Lung (tissue), 12 donors: ENCODE results near the gene SUPT3H. TPM values are rescaled to one million over a fixed set of nuclear protein-coding genes. Genes with fewer than 3 reads are reported as not detected.

Source experiments
- ATAC-seq: fragments of 200-7000 bp; cut with Tn5 transposase; one replicate; pipeline ENCODE4 v1.9.1; 2020; ENCODE audit warnings: moderate number of reproducible peaks; ENCODE audit not compliant: insufficient read depth, low FRiP score
- DNase-seq, 3 donors: peaks; one replicate each; pipeline ENCODE4 v3.0.0-alpha.2; 2013 to 2017
- H3K27ac ChIP-seq, 2 donors: one replicate each; pipeline ENCODE4 v1.5.1; 2013; ENCODE audit warnings: mild to moderate bottlenecking in 2 of 2, moderate library complexity in 2 of 2, control low read depth in 1 of 2, inconsistent platforms in 1 of 2, low read depth in 1 of 2, low read length in 1 of 2
- H3K27me3 ChIP-seq, 3 donors: one replicate each; pipeline ENCODE4 v1.5.1; 2013; ENCODE audit warnings: low read length in 2 of 3; ENCODE audit not compliant: control insufficient read depth in 3 of 3, insufficient read depth in 3 of 3
- H3K36me3 ChIP-seq, 4 donors: one replicate each; pipeline ENCODE4 v1.5.1; 2013; ENCODE audit warnings: low read length in 4 of 4, mild to moderate bottlenecking in 1 of 4, moderate library complexity in 1 of 4; ENCODE audit not compliant: control insufficient read depth in 4 of 4, insufficient read depth in 4 of 4
- H3K4me1 ChIP-seq, 5 donors: one replicate each; pipeline ENCODE4 v1.5.1; 2013; ENCODE audit warnings: low read length in 5 of 5, mild to moderate bottlenecking in 2 of 5, moderate library complexity in 1 of 5; ENCODE audit not compliant: control insufficient read depth in 5 of 5, insufficient read depth in 5 of 5
- H3K4me3 ChIP-seq: one replicate; pipeline ENCODE4 v1.5.1; 2013; ENCODE audit warnings: mild to moderate bottlenecking, control low read depth, moderate library complexity
- H3K9ac ChIP-seq, 2 donors: one replicate each; pipeline ENCODE4 v1.5.1; 2013; ENCODE audit warnings: low read length in 2 of 2, control low read depth in 1 of 2; ENCODE audit not compliant: insufficient read depth in 1 of 2
- H3K9me3 ChIP-seq, 4 donors: one replicate each; pipeline ENCODE4 v1.5.1; 2013; ENCODE audit warnings: low read length in 3 of 4, mild to moderate bottlenecking in 1 of 4, moderate library complexity in 1 of 4; ENCODE audit not compliant: control insufficient read depth in 4 of 4, insufficient read depth in 3 of 4
- CTCF ChIP-seq: IDR thresholded peaks from 2 replicates; pipeline ENCODE4 v1.5.1; 2012; ENCODE audit warnings: mild to moderate bottlenecking; ENCODE audit errors: control extremely low read depth, extremely low read depth
- WGBS, 2 donors: extraction: QIAGEN DNeasy Blood & Tissue Kit; methylation state at CpG; one replicate each; pipeline ENCODE4 v1.1.7; 2013; 5-methylcytosine and 5-hydroxymethylcytosine counted together
- polyA plus RNA-seq, 2 donors: library from polyadenylated mRNA; stranded (reverse); fragments of 200-250 nt; gene quantifications; one replicate each; pipeline ENCODE4 v1.2.1, GENCODE V29; 2013
- total RNA-seq, 2 donors: library from RNA; depleted of rRNA in 1 of 2; stranded (reverse); fragments of >200 nt in 1 of 2; gene quantifications; one replicate each; pipeline ENCODE4 v1.2.1, GENCODE V29; 2014 to 2021
- donor health status: control.
- donor health status: control.
- donor health status: Bipolar disorder and iron deficiency.
- donor health status: healthy.
- donor health status: DM: yes; HTN: yes; CAD: no.

The SUPT3H gene
- total and polyA plus RNA-seq, 4 donors: 5.2 to 17.4 (median 8.2) TPM

- Histone ChIP-seq H3K4me1 (peaks cover 0 to 5% (median 3%) of the 10 kb centered on the region in 5 donors), H3K36me3 (no peaks in the 10 kb centered on the region), H3K27ac (no peak overlapping the region), H3K9ac (no peak overlapping the region), H3K27me3 (no peaks in the 10 kb centered on the region), H3K9me3 (peaks cover 0 to 1% (median 0%) of the 10 kb centered on the region in 4 donors), H3K4me3 (no peak overlapping the region)
- WGBS, 2 donors: 97 to 100% methylated on average over 1 of the region's 1 CpG
- no peak for DNase-seq
- TF ChIP-seq CTCF: no peak
- ATAC-seq: no peak
These were observed 410.3 kb downstream of the SUPT3H start for GRCh38 chr6:44967481-44967880.

GRCh38 chr6:44966449-44967092 is 411.2 kb downstream of the SUPT3H start:
- H3K36me3 ChIP-seq: no peaks in the 10 kb centered on the region
- DNase-seq (no peak), ATAC-seq (no peak)
- no peaks in the 10 kb centered on the region for H3K9me3 ChIP-seq
- no peaks in the 10 kb centered on the region for H3K27me3 ChIP-seq
- H3K4me1 ChIP-seq: peaks cover 0 to 5% (median 3%) of the 10 kb centered on the region in 5 donors
- H3K9ac ChIP-seq: no peak overlapping the region
- H3K4me3 ChIP-seq: no peak overlapping the region
- WGBS, 2 donors: 68 to 76% methylated on average over 2 of the region's 2 CpGs
- no peak overlapping the region for H3K27ac ChIP-seq
- no peak for TF ChIP-seq CTCF

GRCh38 chr6:44965708-44966107 is 412.0 kb downstream of the SUPT3H start:
- no peaks in the 10 kb centered on the region for H3K9me3 ChIP-seq
- H3K4me1 ChIP-seq: peaks cover 0 to 5% (median 3%) of the 10 kb centered on the region in 5 donors
- DNase-seq (no peak), ATAC-seq (no peak)
- no peak overlapping the region for H3K9ac ChIP-seq
- no peak overlapping the region for H3K27ac ChIP-seq
- no peaks in the 10 kb centered on the region for H3K36me3 ChIP-seq
- H3K27me3 ChIP-seq: no peaks in the 10 kb centered on the region
- H3K4me3 ChIP-seq: no peak overlapping the region
- WGBS, 2 donors: 96 to 99% methylated on average over 4 of the region's 4 CpGs
- TF ChIP-seq CTCF: no peak

GRCh38 chr6:44960898-44961297 is 416.8 kb downstream of the SUPT3H start:
- no peaks in the 10 kb centered on the region for H3K27me3 ChIP-seq
- H3K9ac ChIP-seq: no peak overlapping the region
- H3K9me3 ChIP-seq: no peaks in the 10 kb centered on the region
- TF ChIP-seq CTCF: no peak
- no peak overlapping the region for H3K4me3 ChIP-seq
- no peaks in the 10 kb centered on the region for H3K4me1 ChIP-seq
- DNase-seq (no peak), ATAC-seq (no peak)
- no peak overlapping the region for H3K27ac ChIP-seq
- no peaks in the 10 kb centered on the region for H3K36me3 ChIP-seq
- WGBS, 2 donors: 83 to 88% methylated on average over 4 of the region's 4 CpGs
